Endothelial cell of umbilical vein (primary cell): ENCODE data around the gene TSG101. TPM values are rescaled to one million over a fixed set of nuclear protein-coding genes. Genes with fewer than 3 reads are reported as not detected.

ENCODE experiments used
- BruUV-seq: library from RNA; stranded (reverse); fragments of 400-500 nt; replicated peaks from 2 replicates; lab custom pipeline; 2021; lab: Mats Ljungman, UMichigan
- CTCF ChIA-PET: fragments of 300-600, 350-600 bp; sonication (Branson Sonifier 250); formaldehyde crosslinking; loops from one replicate; lab custom pipeline; 2021; ENCODE audit warnings: antibody characterized with exemption, inconsistent platforms; lab: Charles Lee
- POLR2A ChIA-PET: fragments of 300-600, 350-600 bp; sonication (Branson Sonifier 250); formaldehyde crosslinking; loops from one replicate; lab custom pipeline; 2021; ENCODE audit warnings: antibody characterized with exemption, inconsistent platforms; lab: Charles Lee
- DNase-seq: peaks from one replicate; pipeline ENCODE4 v3.0.0-alpha.2; 2011; ENCODE audit warnings: low read depth, low spot score
- FAIRE-seq: peaks from 2 replicates; lab custom pipeline; 2011; peaks lifted over from hg19 to GRCh38; lab: Jason Lieb, UNC
- H2AFZ ChIP-seq: 2 replicates; pipeline ENCODE4 v1.6.0; 2012; ENCODE audit warnings: low read depth, low read length, control low read depth, inconsistent platforms
- H3K27ac ChIP-seq: 2 replicates; pipeline ENCODE4 v1.5.1; 2011; ENCODE audit warnings: low read depth, mild to moderate bottlenecking, control low read depth, low read length, moderate library complexity; ENCODE audit not compliant: insufficient read depth
- H3K27me3 ChIP-seq, 2 experiments: 2 replicates each; pipeline versions ENCODE4 v1.6.0 to v1.6.1; 2011; ENCODE audit warnings: low read length in 2 of 2, mixed read lengths in 1 of 2; ENCODE audit not compliant: control insufficient read depth in 2 of 2, insufficient read depth in 2 of 2
- H3K36me3 ChIP-seq, 2 experiments: 2 replicates in 1 of 2; 3 replicates in 1 of 2; pipeline ENCODE4 v1.5.1; 2011; ENCODE audit warnings: low read length in 2 of 2, mild to moderate bottlenecking in 1 of 2, moderate library complexity in 1 of 2; ENCODE audit not compliant: control insufficient read depth in 2 of 2, insufficient read depth in 2 of 2; ENCODE audit errors: extremely low read depth in 1 of 2
- H3K4me1 ChIP-seq: 3 replicates; pipeline ENCODE4 v1.5.1; 2011; ENCODE audit warnings: mild to moderate bottlenecking, low read length; ENCODE audit not compliant: control insufficient read depth, insufficient read depth; ENCODE audit errors: extremely low read depth
- H3K4me2 ChIP-seq: 2 replicates; pipeline ENCODE4 v1.6.1; 2011; ENCODE audit warnings: low read length, control low read depth, mixed read lengths; ENCODE audit not compliant: insufficient read depth
- H3K4me3 ChIP-seq, 3 experiments: fragments of 200-600 bp in 1 of 3; sonication (generic), shearing (Covaris generic) in 1 of 3; replicated peaks in 1 of 3; 2 replicates each; pipeline ENCODE4 v1.5.1; 2011 to 2016; ENCODE audit warnings: control low read depth in 3 of 3, low read length in 3 of 3, mild to moderate bottlenecking in 2 of 3, inconsistent platforms in 1 of 3, low read depth in 1 of 3, moderate library complexity in 1 of 3; ENCODE audit not compliant: insufficient read depth in 1 of 3
- H3K79me2 ChIP-seq: 2 replicates; pipeline ENCODE4 v1.6.0; 2012; ENCODE audit warnings: low read length, inconsistent platforms; ENCODE audit not compliant: control insufficient read depth, insufficient read depth
- H3K9ac ChIP-seq: replicated peaks from 2 replicates; pipeline ENCODE3; 2011; ENCODE audit warnings: low read length, control low read depth; ENCODE audit not compliant: insufficient read depth; ENCODE audit errors: extremely low read depth
- H3K9me1 ChIP-seq: replicated peaks from 3 replicates; pipeline ENCODE4 v1.6.0; 2011; ENCODE audit warnings: mild to moderate bottlenecking, low read length; ENCODE audit not compliant: control insufficient read depth, insufficient read depth; ENCODE audit errors: extremely low read depth
- H3K9me3 ChIP-seq: replicated peaks from 2 replicates; pipeline ENCODE4 v1.5.1; 2012; ENCODE audit warnings: low read length, inconsistent platforms; ENCODE audit not compliant: control insufficient read depth, insufficient read depth
- H4K20me1 ChIP-seq: replicated peaks from 2 replicates; pipeline ENCODE3; 2011; ENCODE audit warnings: mild to moderate bottlenecking, low read length; ENCODE audit not compliant: control insufficient read depth, insufficient read depth; ENCODE audit errors: extremely low read depth
- EZH2 ChIP-seq: IDR thresholded peaks from 2 replicates; pipeline ENCODE4 v1.6.1; 2012; ENCODE audit warnings: borderline replicate concordance, low read depth, mild to moderate bottlenecking, moderate library complexity, low read length, inconsistent platforms; ENCODE audit not compliant: severe bottlenecking
- FOS ChIP-seq: IDR thresholded peaks from 2 replicates; pipeline ENCODE4 v1.6.1; 2011; ENCODE audit warnings: mild to moderate bottlenecking, low read length, moderate library complexity, borderline replicate concordance; ENCODE audit not compliant: insufficient read depth
- GATA2 ChIP-seq: IDR thresholded peaks from 2 replicates; pipeline ENCODE4 v1.7.0; 2011; ENCODE audit warnings: low read depth, mild to moderate bottlenecking, moderate library complexity, mixed read lengths, low read length; ENCODE audit not compliant: insufficient read length, insufficient read depth
- JUN ChIP-seq: IDR thresholded peaks from 2 replicates; pipeline ENCODE4 v1.6.1; 2011; ENCODE audit warnings: borderline replicate concordance, low read depth; ENCODE audit not compliant: insufficient read length, insufficient read depth
- MAX ChIP-seq: IDR thresholded peaks from 2 replicates; pipeline ENCODE4 v1.6.1; 2011; ENCODE audit not compliant: insufficient read depth, insufficient read length
- MYC ChIP-seq: IDR thresholded peaks from one replicate; pipeline ENCODE4 v1.6.1; 2011; ENCODE audit warnings: mild to moderate bottlenecking, low read depth, low read length
- POLR2A ChIP-seq: IDR thresholded peaks from 2 replicates; pipeline ENCODE4 v1.6.1; 2012; ENCODE audit warnings: low read depth, mild to moderate bottlenecking, control low read depth, low read length
- POLR2AphosphoS5 ChIP-seq: IDR thresholded peaks from 2 replicates; pipeline ENCODE4 v1.6.1; 2012; ENCODE audit warnings: low read depth, mild to moderate bottlenecking, control low read depth, low read length, moderate library complexity; ENCODE audit not compliant: insufficient read depth
- dilution Hi-C: fragments of 300-500 bp; cut with MboI; formaldehyde crosslinking; loops from one replicate; pipeline ENCODE4 v1.15.0; 2019; ENCODE audit warnings: low sequenced_read_pairs; ENCODE audit not compliant: extremely low pct_ligation_motif_present
- intact Hi-C: fragments of 100-400 bp; cut with micrococcal nuclease; formaldehyde crosslinking; loops from one replicate; pipeline ENCODE4 v1.10.0; 2022
- polyA plus RNA-seq, 4 experiments: library from polyadenylated mRNA; depleted of rRNA in 3 of 4; stranded (reverse) in 3 of 4; unstranded in 1 of 4; fragments of >200 nt; gene quantifications; 2 replicates each; pipeline versions ENCODE4 v1.2.1 to v1.2.3, GENCODE V29; 2011 to 2012; ENCODE audit warnings: missing spikeins in 1 of 4
- total RNA-seq: library from RNA; stranded (reverse); gene quantifications from 2 replicates; pipeline ENCODE4 v1.2.3, GENCODE V29; 2021
- TF ChIP-seq, protein P1 (sequence below), 2 donors: IDR thresholded peaks; 1 replicate in 1 of 2; 2 replicates in 1 of 2; pipeline ENCODE4 v1.5.1; 2011; ENCODE audit warnings: low read length in 2 of 2, mild to moderate bottlenecking in 2 of 2, moderate library complexity in 2 of 2, control low read depth in 1 of 2, inconsistent platforms in 1 of 2, low read depth in 1 of 2; ENCODE audit not compliant: insufficient read depth in 1 of 2; ENCODE audit errors: extremely low read depth in 1 of 2

The TSG101 gene
- total and polyA plus RNA-seq, 2 donors (not counting 3 experiments of a cell fraction or from before 2014, with no cell fraction given): 41.3 to 163 TPM

DNA sequence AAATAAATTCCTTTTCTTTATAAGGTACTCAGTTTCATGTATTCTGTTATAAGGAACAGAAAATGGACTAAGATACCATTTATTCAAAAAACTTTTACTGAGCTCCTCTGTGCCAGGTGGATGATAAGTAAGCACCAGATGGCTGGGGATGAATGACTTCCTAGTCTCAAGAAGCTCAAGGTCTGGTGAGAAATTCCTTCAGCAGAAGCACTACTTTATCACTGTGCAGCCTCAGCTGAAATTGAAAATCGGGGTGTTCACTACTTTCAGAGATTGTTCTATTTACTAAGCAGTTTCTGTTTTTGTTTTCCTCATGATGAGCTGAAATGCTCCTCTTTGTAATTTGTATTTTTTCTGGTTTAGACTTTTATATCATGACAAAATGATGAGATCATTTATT lies 63.3 kb downstream of the TSG101 start:
- dilution Hi-C loops (no loop called here), intact Hi-C loops (no loop called here)
- Histone ChIP-seq H3K9me3 (no peaks in the 10 kb centered on the region), H2AFZ (no peak overlapping the region), H3K4me3 (no peak overlapping the region), H4K20me1 (no peaks in the 10 kb centered on the region), H3K36me3 (no peaks in the 10 kb centered on the region), H3K4me1 (no peaks in the 10 kb centered on the region), H3K27me3 (no peaks in the 10 kb centered on the region), H3K27ac (no peak overlapping the region), H3K4me2 (no peak overlapping the region), H3K9ac (no peak overlapping the region), H3K9me1 (no peaks in the 10 kb centered on the region), H3K79me2 (no peaks in the 10 kb centered on the region)
- TF ChIP-seq MYC (no peak), MAX (no peak), EZH2 (no peak), FOS (no peak), JUN (no peak), POLR2AphosphoS5 (no peak), GATA2 (no peak), POLR2A (no peak)
- TF ChIP-seq, protein P1, sequence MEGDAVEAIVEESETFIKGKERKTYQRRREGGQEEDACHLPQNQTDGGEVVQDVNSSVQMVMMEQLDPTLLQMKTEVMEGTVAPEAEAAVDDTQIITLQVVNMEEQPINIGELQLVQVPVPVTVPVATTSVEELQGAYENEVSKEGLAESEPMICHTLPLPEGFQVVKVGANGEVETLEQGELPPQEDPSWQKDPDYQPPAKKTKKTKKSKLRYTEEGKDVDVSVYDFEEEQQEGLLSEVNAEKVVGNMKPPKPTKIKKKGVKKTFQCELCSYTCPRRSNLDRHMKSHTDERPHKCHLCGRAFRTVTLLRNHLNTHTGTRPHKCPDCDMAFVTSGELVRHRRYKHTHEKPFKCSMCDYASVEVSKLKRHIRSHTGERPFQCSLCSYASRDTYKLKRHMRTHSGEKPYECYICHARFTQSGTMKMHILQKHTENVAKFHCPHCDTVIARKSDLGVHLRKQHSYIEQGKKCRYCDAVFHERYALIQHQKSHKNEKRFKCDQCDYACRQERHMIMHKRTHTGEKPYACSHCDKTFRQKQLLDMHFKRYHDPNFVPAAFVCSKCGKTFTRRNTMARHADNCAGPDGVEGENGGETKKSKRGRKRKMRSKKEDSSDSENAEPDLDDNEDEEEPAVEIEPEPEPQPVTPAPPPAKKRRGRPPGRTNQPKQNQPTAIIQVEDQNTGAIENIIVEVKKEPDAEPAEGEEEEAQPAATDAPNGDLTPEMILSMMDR (IDR thresholded peaks at IDR 0.05; ENCODE audit: extremely low read depth in 1 of 2, insufficient read depth in 1 of 2, low read depth in 1 of 2, low read length in 2 of 2): no peak
- POLR2A ChIA-PET: no interaction called here
- CTCF ChIA-PET: no interaction called here
- DNase-seq (no peak), FAIRE-seq (no peak)
- no TSS peak for BruUV-seq
